H9 (cell line): ENCODE data around the gene CALHM3. TPM values are rescaled to one million over a fixed set of nuclear protein-coding genes. Genes with fewer than 3 reads are reported as not detected.
A peak's percentile ranks its signal among the peaks of the same experiment; 100 is the strongest.

Source experiments
- DNase-seq: peaks from one replicate; pipeline ENCODE4 v3.0.0-alpha.2; 2017
- H2AFZ ChIP-seq: one replicate; pipeline ENCODE4 v1.6.1; 2013; ENCODE audit warnings: mild to moderate bottlenecking, low read length, control low read depth, moderate library complexity
- H2AK5ac ChIP-seq: 2 replicates; pipeline ENCODE4 v1.6.1; 2013; ENCODE audit warnings: low read length, control low read depth, mixed read lengths; ENCODE audit not compliant: insufficient read length
- H2BK120ac ChIP-seq: one replicate; pipeline ENCODE4 v1.6.1; 2013; ENCODE audit warnings: low read depth, mild to moderate bottlenecking, low read length, control low read depth, inconsistent platforms; ENCODE audit not compliant: poor library complexity, severe bottlenecking
- H2BK12ac ChIP-seq: 2 replicates; pipeline ENCODE4 v1.6.1; 2013; ENCODE audit warnings: low read length, control low read depth, mixed read lengths, low read depth; ENCODE audit not compliant: insufficient read length
- H2BK15ac ChIP-seq: 2 replicates; pipeline ENCODE4 v1.6.1; 2013; ENCODE audit warnings: low read depth, low read length, control low read depth
- H2BK20ac ChIP-seq: one replicate; pipeline ENCODE4 v1.6.1; 2013; ENCODE audit warnings: low read depth, mild to moderate bottlenecking, low read length, control low read depth, inconsistent platforms; ENCODE audit not compliant: poor library complexity, severe bottlenecking
- H2BK5ac ChIP-seq: 2 replicates; pipeline ENCODE4 v1.6.1; 2013; ENCODE audit warnings: low read length, control low read depth, mixed read lengths; ENCODE audit not compliant: insufficient read length
- H3K14ac ChIP-seq: 2 replicates; pipeline ENCODE4 v1.6.1; 2013; ENCODE audit warnings: low read length, control low read depth; ENCODE audit not compliant: insufficient read depth
- H3K18ac ChIP-seq: 2 replicates; pipeline ENCODE4 v1.6.1; 2013; ENCODE audit warnings: low read depth, mild to moderate bottlenecking, mixed read lengths, low read length, control low read depth; ENCODE audit not compliant: insufficient read length
- H3K23ac ChIP-seq: 2 replicates; pipeline ENCODE4 v1.6.1; 2013; ENCODE audit warnings: low read length, control low read depth, mixed read lengths, low read depth; ENCODE audit not compliant: insufficient read length
- H3K23me2 ChIP-seq: 2 replicates; pipeline ENCODE4 v1.6.1; 2013; ENCODE audit warnings: low read depth, mild to moderate bottlenecking, mixed read lengths, low read length, control low read depth; ENCODE audit not compliant: insufficient read length, poor library complexity, severe bottlenecking
- H3K27ac ChIP-seq: 2 replicates; pipeline ENCODE4 v1.5.1; 2013; ENCODE audit warnings: low read length, control low read depth, mixed read lengths, low read depth; ENCODE audit not compliant: insufficient read length
- H3K27me3 ChIP-seq: 2 replicates; pipeline ENCODE4 v1.6.1; 2013; ENCODE audit warnings: low read length, control low read depth, inconsistent platforms; ENCODE audit not compliant: insufficient read depth
- H3K4ac ChIP-seq: 2 replicates; pipeline ENCODE4 v1.6.1; 2013; ENCODE audit warnings: low read depth, mild to moderate bottlenecking, control low read depth, inconsistent platforms, low read length, moderate library complexity
- H3K4me1 ChIP-seq: 2 replicates; pipeline ENCODE4 v1.6.1; 2013; ENCODE audit warnings: low read length, control low read depth, inconsistent platforms; ENCODE audit not compliant: insufficient read depth
- H3K4me2 ChIP-seq: 2 replicates; pipeline ENCODE4 v1.6.1; 2013; ENCODE audit warnings: low read length, control low read depth, mixed read lengths; ENCODE audit not compliant: insufficient read length, insufficient read depth
- H3K56ac ChIP-seq: 2 replicates; pipeline ENCODE4 v1.6.1; 2013; ENCODE audit warnings: low read depth, mild to moderate bottlenecking, mixed read lengths, low read length, control low read depth; ENCODE audit not compliant: insufficient read length
- H3K79me1 ChIP-seq: 2 replicates; pipeline ENCODE4 v1.6.1; 2013; ENCODE audit warnings: low read depth, mild to moderate bottlenecking, moderate library complexity, low read length, control low read depth, inconsistent platforms; ENCODE audit not compliant: insufficient read depth, poor library complexity, severe bottlenecking
- H3K79me2 ChIP-seq: 2 replicates; pipeline ENCODE4 v1.6.1; 2013; ENCODE audit warnings: low read length, control low read depth, inconsistent platforms; ENCODE audit not compliant: insufficient read depth
- H3K9ac ChIP-seq: 2 replicates; pipeline ENCODE4 v1.6.1; 2013; ENCODE audit warnings: low read length, control low read depth, mixed read lengths; ENCODE audit not compliant: insufficient read length; ENCODE audit errors: extremely low read depth
- H3K9me3 ChIP-seq: one replicate; pipeline ENCODE4 v1.6.1; 2013; ENCODE audit warnings: low read depth, low read length, inconsistent platforms; ENCODE audit not compliant: control insufficient read depth
- H3T11ph ChIP-seq: one replicate; pipeline ENCODE4 v1.6.1; 2013; ENCODE audit warnings: mild to moderate bottlenecking, low read length, control low read depth, inconsistent platforms
- H4K20me1 ChIP-seq: one replicate; pipeline ENCODE4 v1.6.1; 2013; ENCODE audit not compliant: control insufficient read depth, insufficient read length, insufficient read depth
- H4K5ac ChIP-seq: 2 replicates; pipeline ENCODE4 v1.6.1; 2013; ENCODE audit warnings: low read depth, mild to moderate bottlenecking, mixed read lengths, low read length, control low read depth; ENCODE audit not compliant: insufficient read length
- H4K8ac ChIP-seq: replicated peaks from 2 replicates; pipeline ENCODE4 v1.6.1; 2013; ENCODE audit warnings: low read length, control low read depth, mixed read lengths, low read depth; ENCODE audit not compliant: insufficient read length
- H4K91ac ChIP-seq: 2 replicates; pipeline ENCODE4 v1.6.1; 2013; ENCODE audit warnings: low read depth, mild to moderate bottlenecking, moderate library complexity, mixed read lengths, low read length, control low read depth; ENCODE audit not compliant: insufficient read length
- H3K27ac Mint-ChIP-seq, 3 experiments: 2 replicates in 2 of 3; 3 replicates in 1 of 3; pipeline ENCODE4 v1.8.0; 2020 to 2021; ENCODE audit warnings: mixed read lengths in 3 of 3, mild to moderate bottlenecking in 1 of 3, moderate library complexity in 1 of 3
- H3K27me3 Mint-ChIP-seq: 2 replicates; pipeline ENCODE4 v1.8.0; 2021; ENCODE audit warnings: low read depth, mild to moderate bottlenecking, moderate library complexity, mixed read lengths
- H3K36me3 Mint-ChIP-seq, 3 experiments: 2 replicates in 2 of 3; 3 replicates in 1 of 3; pipeline ENCODE4 v1.8.0; 2020 to 2021; ENCODE audit warnings: low read depth in 3 of 3, mixed read lengths in 3 of 3; ENCODE audit not compliant: insufficient read depth in 1 of 3
- H3K4me1 Mint-ChIP-seq, 2 experiments: 2 replicates each; pipeline ENCODE4 v1.8.0; 2020; ENCODE audit warnings: mixed read lengths in 2 of 2
- H3K4me3 Mint-ChIP-seq, 2 experiments: 2 replicates in 1 of 2; 3 replicates in 1 of 2; pipeline ENCODE4 v1.8.0; 2020 to 2021; ENCODE audit warnings: mild to moderate bottlenecking in 2 of 2, mixed read lengths in 2 of 2, moderate library complexity in 1 of 2
- H3K9me3 Mint-ChIP-seq, 2 experiments: 2 replicates in 1 of 2; 3 replicates in 1 of 2; pipeline ENCODE4 v1.8.0; 2020; ENCODE audit warnings: mild to moderate bottlenecking in 2 of 2, mixed read lengths in 2 of 2, moderate library complexity in 1 of 2
- CTCF ChIP-seq: fragments of 200-600 bp; sonication (generic); conservative IDR thresholded peaks from 3 replicates; pipeline ENCODE4 v1.8.0; 2021; ENCODE audit warnings: antibody characterized with exemption, mild to moderate bottlenecking
- WGBS: extraction: QIAGEN DNeasy Blood & Tissue Kit; methylation state at CpG from one replicate; pipeline ENCODE4 v1.1.7; 2013; ENCODE audit warnings: missing lambda C conversion rate, low lambda C conversion rate, mixed read lengths; ENCODE audit not compliant: insufficient read length; ENCODE audit errors: extremely low coverage; 5-methylcytosine and 5-hydroxymethylcytosine counted together
- total RNA-seq: library from RNA; stranded (reverse); gene quantifications from 2 replicates; pipeline ENCODE4 v1.2.1, GENCODE V29; 2021

CALHM3 gene
- total RNA-seq, 1 experiment from 2014 or later, result not detected

- Histone ChIP-seq H3K9me3 (no peaks in the 10 kb centered on the region), H3K79me2 (no peaks in the 10 kb centered on the region), H3K4me2 (no peak overlapping the region), H3T11ph (no peak overlapping the region), H3K9ac (no peak overlapping the region), H2BK20ac (no peak overlapping the region), H3K56ac (no peak overlapping the region), H4K20me1 (no peaks in the 10 kb centered on the region), H3K4me1 (no peaks in the 10 kb centered on the region; the same call in 1 of the 2 replicates), H3K23ac (no peak overlapping the region), H3K27me3 (no peaks in the 10 kb centered on the region), H2BK15ac (no peak overlapping the region), H2BK120ac (no peak overlapping the region), H4K8ac (no peak overlapping the region), H3K4ac (no peak overlapping the region), H2AFZ (no peak overlapping the region), H2BK12ac (no peak overlapping the region), H3K18ac (no peak overlapping the region), H2AK5ac (no peak overlapping the region), H4K91ac (no peak overlapping the region), H2BK5ac (no peak overlapping the region), H3K79me1 (no peaks in the 10 kb centered on the region), H4K5ac (no peak overlapping the region), H3K23me2 (no peaks in the 10 kb centered on the region), H3K27ac (no peak overlapping the region), H3K14ac (peak overlapping the region; percentile 10; the same call in 1 of the 2 replicates)
- Mint-ChIP-seq H3K4me3 (no peak overlapping the region), H3K9me3 (no peaks in the 10 kb centered on the region), H3K4me1 (peaks cover 23 to 37% of the 10 kb centered on the region in 2 experiments), H3K27me3 (peaks cover 4% of the 10 kb centered on the region), H3K27ac (no peak overlapping the region; a peak in 1 of 7 replicates), H3K36me3 (no peaks in the 10 kb centered on the region)
- no peak for TF ChIP-seq CTCF
- no CpG with 5 or more reads among the region's 32 CpGs for WGBS
- DNase-seq, result no peak
These were observed 5.8 kb downstream of the CALHM3 start for GRCh38 chr10:103473261-103473671.
